IMR-90 (cell line): ENCODE measurements around the gene MVP. TPM values are rescaled to one million over a fixed set of nuclear protein-coding genes. Genes with fewer than 3 reads are reported as not detected.

Experiments used
- ATAC-seq: fragments of 200-7000 bp; cut with Tn5 transposase; 2 replicates; pipeline ENCODE4 v1.9.1; 2020; ENCODE audit warnings: low read depth, mild to moderate bottlenecking, moderate library complexity
- BruUV-seq: library from RNA; stranded (reverse); fragments of 400-500 nt; replicated peaks from 2 replicates; lab custom pipeline; 2021; lab: Mats Ljungman, UMichigan
- CTCF ChIA-PET: fragments of 300-600 bp; formaldehyde crosslinking; extraction: SDS; loops from one replicate; lab custom pipeline; 2021; ENCODE audit warnings: antibody characterized with exemption; lab: Yijun Ruan, JAX
- POLR2A ChIA-PET: fragments of 300-600 bp; sonication (Branson Sonifier 250); formaldehyde crosslinking; loops from one replicate; lab custom pipeline; 2022; ENCODE audit warnings: antibody characterized with exemption; ENCODE audit not compliant: unreplicated experiment; lab: Charles Lee
- DNase-seq: peaks from one replicate; pipeline ENCODE4 v3.0.0; 2013
- H2AFZ ChIP-seq: replicated peaks from 2 replicates; pipeline ENCODE3; 2013; ENCODE audit warnings: low read length, mild to moderate bottlenecking; ENCODE audit not compliant: poor library complexity
- H2AK5ac ChIP-seq: 2 replicates; pipeline ENCODE4 v1.6.1; 2013; ENCODE audit warnings: low read depth, low read length, inconsistent platforms
- H2AK9ac ChIP-seq: replicated peaks from 2 replicates; pipeline ENCODE3; 2013; ENCODE audit warnings: mild to moderate bottlenecking, low read depth, low read length, moderate library complexity; ENCODE audit not compliant: poor library complexity
- H2BK120ac ChIP-seq: 2 replicates; pipeline ENCODE4 v1.6.1; 2013; ENCODE audit warnings: low read depth, low read length, inconsistent platforms
- H2BK15ac ChIP-seq: 3 replicates; pipeline ENCODE4 v1.6.1; 2013; ENCODE audit warnings: low read depth, low read length, inconsistent platforms
- H2BK20ac ChIP-seq: 2 replicates; pipeline ENCODE4 v1.6.1; 2013; ENCODE audit warnings: low read depth, mild to moderate bottlenecking, inconsistent platforms, low read length, moderate library complexity
- H2BK5ac ChIP-seq: 2 replicates; pipeline ENCODE4 v1.6.1; 2013; ENCODE audit warnings: mild to moderate bottlenecking, low read depth, low read length, inconsistent platforms; ENCODE audit not compliant: poor library complexity, severe bottlenecking
- H3K14ac ChIP-seq: replicated peaks from 2 replicates; pipeline ENCODE4 v1.6.1; 2013; ENCODE audit warnings: low read depth, low read length, inconsistent platforms
- H3K18ac ChIP-seq: 2 replicates; pipeline ENCODE4 v1.6.1; 2013; ENCODE audit warnings: low read depth, low read length, control low read depth
- H3K23ac ChIP-seq: 2 replicates; pipeline ENCODE4 v1.6.1; 2013; ENCODE audit warnings: low read depth, low read length, inconsistent platforms
- H3K27ac ChIP-seq: 2 replicates; pipeline ENCODE4 v1.5.1; 2013; ENCODE audit warnings: mild to moderate bottlenecking, control low read depth, low read length; ENCODE audit not compliant: insufficient read depth
- H3K27me3 ChIP-seq: 2 replicates; pipeline ENCODE4 v1.6.1; 2013; ENCODE audit warnings: low read length; ENCODE audit not compliant: control insufficient read depth, insufficient read depth
- H3K36me3 ChIP-seq: 2 replicates; pipeline ENCODE4 v1.6.1; 2013; ENCODE audit warnings: low read length, mixed read lengths; ENCODE audit not compliant: control insufficient read depth, insufficient read depth
- H3K4ac ChIP-seq: 2 replicates; pipeline ENCODE4 v1.6.1; 2013; ENCODE audit warnings: low read depth, low read length, inconsistent platforms
- H3K4me1 ChIP-seq: 2 replicates; pipeline ENCODE4 v1.6.1; 2013; ENCODE audit warnings: low read length, mixed read lengths; ENCODE audit not compliant: control insufficient read depth, insufficient read depth
- H3K4me2 ChIP-seq: 2 replicates; pipeline ENCODE4 v1.6.1; 2013; ENCODE audit warnings: low read depth, mild to moderate bottlenecking, control low read depth, low read length, moderate library complexity
- H3K4me3 ChIP-seq: 2 replicates; pipeline ENCODE4 v1.5.1; 2013; ENCODE audit warnings: low read depth, mild to moderate bottlenecking, control low read depth, low read length, moderate library complexity; ENCODE audit not compliant: insufficient read depth
- H3K56ac ChIP-seq: 2 replicates; pipeline ENCODE4 v1.6.1; 2013; ENCODE audit warnings: low read length, inconsistent platforms; ENCODE audit not compliant: insufficient read depth; ENCODE audit errors: extremely low read depth
- H3K79me1 ChIP-seq, 2 experiments: 2 replicates each; pipeline ENCODE4 v1.6.1; 2013; ENCODE audit warnings: low read length in 2 of 2, inconsistent platforms in 1 of 2, low read depth in 1 of 2
- H3K9ac ChIP-seq: 2 replicates; pipeline ENCODE4 v1.6.1; 2013; ENCODE audit warnings: low read depth, low read length, control low read depth
- H3K9me1 ChIP-seq: 2 replicates; pipeline ENCODE4 v1.6.1; 2013; ENCODE audit warnings: low read length, inconsistent platforms; ENCODE audit not compliant: insufficient read depth
- H3K9me3 ChIP-seq: 2 replicates; pipeline ENCODE4 v1.6.1; 2013; ENCODE audit warnings: low read length; ENCODE audit not compliant: control insufficient read depth, insufficient read depth
- H4K20me1 ChIP-seq: 2 replicates; pipeline ENCODE4 v1.6.1; 2013; ENCODE audit warnings: low read length, inconsistent platforms; ENCODE audit not compliant: insufficient read depth
- H4K5ac ChIP-seq: 2 replicates; pipeline ENCODE4 v1.6.1; 2013; ENCODE audit warnings: mild to moderate bottlenecking, low read depth, low read length, control low read depth
- H4K8ac ChIP-seq, 2 experiments: 2 replicates each; pipeline ENCODE4 v1.6.1; 2013; ENCODE audit warnings: low read depth in 2 of 2, low read length in 2 of 2, control low read depth in 1 of 2, inconsistent platforms in 1 of 2
- H4K91ac ChIP-seq: 2 replicates; pipeline ENCODE4 v1.6.1; 2013; ENCODE audit warnings: low read depth, low read length, inconsistent platforms; ENCODE audit not compliant: insufficient read depth
- BHLHE40 ChIP-seq: fragments of 150-350 bp; IDR thresholded peaks from 2 replicates; pipeline ENCODE4 v1.6.1; 2016; ENCODE audit warnings: mild to moderate bottlenecking, low read depth, low read length
- FOS ChIP-seq: fragments of 150-350 bp; IDR thresholded peaks from 2 replicates; pipeline ENCODE4 v1.6.1; 2016; ENCODE audit warnings: low read depth, low read length
- MAFK ChIP-seq: IDR thresholded peaks from 2 replicates; pipeline ENCODE4 v1.6.1; 2012; ENCODE audit warnings: low read depth, low read length, improper control_type of control experiment
- WGBS, 2 experiments: methylation state at CpG; one replicate each; pipeline versions ENCODE4 v1.1.5 to v1.1.7; 2013; ENCODE audit warnings: missing lambda C conversion rate in 2 of 2; ENCODE audit not compliant: insufficient read length in 1 of 2; ENCODE audit errors: extremely low coverage in 2 of 2; 5-methylcytosine and 5-hydroxymethylcytosine counted together
- dilution Hi-C: fragments of 300-500 bp; cut with HindIII; formaldehyde crosslinking; loops from one replicate; pipeline ENCODE4 v1.14.3; 2018; ENCODE audit warnings: low sequenced_read_pairs; ENCODE audit not compliant: unreplicated experiment
- in situ Hi-C: fragments of 300-500 bp; cut with MboI; formaldehyde crosslinking; loops from 3 replicates; pipeline ENCODE4 v1.14.3; 2019; ENCODE audit warnings: low sequenced_read_pairs, inconsistent platforms, mixed read lengths
- intact Hi-C: fragments of 100-400 bp; cut with micrococcal nuclease; formaldehyde crosslinking; loops from 2 replicates; pipeline ENCODE4 v1.10.0; 2022
- polyA plus RNA-seq, 3 experiments: library from polyadenylated mRNA; depleted of rRNA; stranded (reverse); fragments of >200 nt; gene quantifications; 2 replicates each; pipeline ENCODE4 v1.2.3, GENCODE V29; 2012; ENCODE audit warnings: low replicate concordance in 1 of 3
- total RNA-seq: library from RNA; depleted of rRNA; stranded (reverse); fragments of >200 nt; gene quantifications from 2 replicates; pipeline ENCODE4 v1.2.3, GENCODE V29; 2012
- TF ChIP-seq, protein P1 (sequence below): fragments of 150-350 bp; IDR thresholded peaks from 2 replicates; pipeline ENCODE4 v1.6.1; 2016; ENCODE audit warnings: low read depth, mild to moderate bottlenecking, low read length, moderate library complexity, borderline replicate concordance
- TF ChIP-seq, protein P2 (sequence below): fragments of 150-350 bp; IDR thresholded peaks from 2 replicates; pipeline ENCODE4 v1.6.1; 2017; ENCODE audit warnings: mild to moderate bottlenecking, antibody characterized with exemption, low read length, low read depth

The MVP gene
- total and polyA plus RNA-seq, 2 of the 4 experiments (the other 2 are of a cell fraction) = 204 to 319 TPM

DNA sequence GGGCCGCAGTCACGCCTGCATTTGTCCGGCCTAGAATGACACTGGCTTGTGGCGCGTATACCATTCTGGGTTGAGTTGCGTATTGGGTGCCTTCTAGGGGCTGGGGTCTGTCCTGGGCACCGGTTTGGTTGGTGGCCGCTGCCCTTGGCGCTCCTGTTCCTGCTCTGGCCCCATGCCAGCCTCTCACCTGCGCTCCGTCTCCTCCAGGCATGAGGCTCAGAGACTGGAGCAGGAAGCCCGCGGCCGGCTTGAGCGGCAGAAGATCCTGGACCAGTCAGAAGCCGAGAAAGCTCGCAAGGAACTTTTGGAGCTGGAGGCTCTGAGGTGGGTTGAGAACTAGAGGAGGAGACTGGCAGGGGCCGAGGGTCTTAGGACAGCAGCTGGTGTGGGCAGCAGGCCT is 25.4 kb downstream of the MVP start:
- no peak overlapping the region for H4K91ac ChIP-seq
- H2AFZ ChIP-seq = no peak overlapping the region
- no peak overlapping the region for H3K14ac ChIP-seq
- H2AK5ac ChIP-seq = no peak overlapping the region
- no peak overlapping the region for H2BK120ac ChIP-seq
- H4K8ac ChIP-seq = no peak overlapping the region
- no peak overlapping the region for H2BK15ac ChIP-seq
- ChIA-PET CTCF (no interaction called here), POLR2A (no interaction called here)
- BruUV-seq = no TSS peak
- in situ Hi-C loops (no loop called here), dilution Hi-C loops (no loop called here), intact Hi-C loops (no loop called here)
- H3K9me3 ChIP-seq = no peaks in the 10 kb centered on the region
- no peaks in the 10 kb centered on the region for H3K27me3 ChIP-seq
- H3K56ac ChIP-seq = no peak overlapping the region
- H3K4me3 ChIP-seq = no peak overlapping the region
- ATAC-seq (no peak), DNase-seq (no peak)
- peak overlapping the region; percentile 9 for H2AK9ac ChIP-seq
- no peak overlapping the region for H3K27ac ChIP-seq
- H3K36me3 ChIP-seq = peaks cover 64% of the 10 kb centered on the region
- no peak overlapping the region for H3K4me2 ChIP-seq
- H3K9me1 ChIP-seq = no peaks in the 10 kb centered on the region
- no peak overlapping the region for H3K23ac ChIP-seq
- no peaks in the 10 kb centered on the region; the same call in 1 of the 2 replicates for H4K20me1 ChIP-seq
- no peak for TF ChIP-seq BHLHE40
- no peak for TF ChIP-seq MAFK
- TF ChIP-seq, protein P1, sequence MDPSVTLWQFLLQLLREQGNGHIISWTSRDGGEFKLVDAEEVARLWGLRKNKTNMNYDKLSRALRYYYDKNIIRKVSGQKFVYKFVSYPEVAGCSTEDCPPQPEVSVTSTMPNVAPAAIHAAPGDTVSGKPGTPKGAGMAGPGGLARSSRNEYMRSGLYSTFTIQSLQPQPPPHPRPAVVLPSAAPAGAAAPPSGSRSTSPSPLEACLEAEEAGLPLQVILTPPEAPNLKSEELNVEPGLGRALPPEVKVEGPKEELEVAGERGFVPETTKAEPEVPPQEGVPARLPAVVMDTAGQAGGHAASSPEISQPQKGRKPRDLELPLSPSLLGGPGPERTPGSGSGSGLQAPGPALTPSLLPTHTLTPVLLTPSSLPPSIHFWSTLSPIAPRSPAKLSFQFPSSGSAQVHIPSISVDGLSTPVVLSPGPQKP = no peak
- TF ChIP-seq, protein P2, sequence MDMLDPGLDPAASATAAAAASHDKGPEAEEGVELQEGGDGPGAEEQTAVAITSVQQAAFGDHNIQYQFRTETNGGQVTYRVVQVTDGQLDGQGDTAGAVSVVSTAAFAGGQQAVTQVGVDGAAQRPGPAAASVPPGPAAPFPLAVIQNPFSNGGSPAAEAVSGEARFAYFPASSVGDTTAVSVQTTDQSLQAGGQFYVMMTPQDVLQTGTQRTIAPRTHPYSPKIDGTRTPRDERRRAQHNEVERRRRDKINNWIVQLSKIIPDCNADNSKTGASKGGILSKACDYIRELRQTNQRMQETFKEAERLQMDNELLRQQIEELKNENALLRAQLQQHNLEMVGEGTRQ = no peak
- no peak for TF ChIP-seq FOS
- H3K4me1 ChIP-seq = no peaks in the 10 kb centered on the region; the same call in 1 of the 2 replicates
- no peak overlapping the region for H4K5ac ChIP-seq
- no peak overlapping the region for H3K4ac ChIP-seq
- no peak overlapping the region for H3K9ac ChIP-seq
- WGBS, 2 experiments = 94% methylated on average over 11 of the region's 18 CpGs; no CpG with 5 or more reads in 1 of the 2 experiments
- H3K18ac ChIP-seq = no peak overlapping the region
- H2BK5ac ChIP-seq = no peak overlapping the region
- peaks cover 0 to 16% of the 10 kb centered on the region in 2 experiments; a peak in 1 of 4 replicates for H3K79me1 ChIP-seq
- no peak overlapping the region for H2BK20ac ChIP-seq
